Measurements from ENCODE around the gene RPH3AL.

- TF ChIP-seq CTCF (IDR thresholded peaks at IDR 0.05) (no peak), POLR2AphosphoS5 (IDR thresholded peaks at IDR 0.05) (no peak)
Measured at GRCh38 chr17:396788-397187, 44.2 kb upstream of the RPH3AL start.

Data from prostate gland (tissue), 2 donors.